HG03159 (cell line): ENCODE measurements around the gene CACNA1E.
"Not testable (repeated sequence)": the region's sequence is repeated elsewhere in the genome, so short reads cannot be mapped to it uniquely, and the experiment has no call there.

Experiments used
- ATAC-seq: cut with Tn5 transposase; IDR thresholded peaks from one replicate; pipeline ENCODE4 v1.9.1; 2021; ENCODE audit warnings: mild to moderate bottlenecking, moderate library complexity; ENCODE audit not compliant: unreplicated experiment

Gene CACNA1E

GRCh38 chr1:181514298-181515290, 31.3 kb downstream of the CACNA1E start:
- ATAC-seq: peak; percentile 82

GRCh38 chr1:181516706-181517105, 33.4 kb downstream of the CACNA1E start:
- no peak for ATAC-seq

GRCh38 chr1:181517181-181517875, 34.0 kb downstream of the CACNA1E start:
- ATAC-seq: no peak

GRCh38 chr1:181518152-181518551, 34.8 kb downstream of the CACNA1E start:
- no peak for ATAC-seq

GRCh38 chr1:181522864-181523263, 39.5 kb downstream of the CACNA1E start:
- no peak for ATAC-seq

GRCh38 chr1:181525104-181525721, 41.9 kb downstream of the CACNA1E start:
- ATAC-seq: no peak

- not testable (repeated sequence) for ATAC-seq
Measured at GRCh38 chr1:181528241-181528640, 44.9 kb downstream of the CACNA1E start.

- no peak for ATAC-seq
Measured at GRCh38 chr1:181531441-181531840, 48.1 kb downstream of the CACNA1E start.

GRCh38 chr1:181531951-181532600, 48.8 kb downstream of the CACNA1E start:
- ATAC-seq: no peak

GRCh38 chr1:181538836-181539235, 55.5 kb downstream of the CACNA1E start:
- ATAC-seq: no peak

GRCh38 chr1:181541458-181541857, 58.1 kb downstream of the CACNA1E start:
- no peak for ATAC-seq

GRCh38 chr1:181541947-181542346, 58.6 kb downstream of the CACNA1E start:
- no peak for ATAC-seq

GRCh38 chr1:181542406-181542805, 59.1 kb downstream of the CACNA1E start:
- ATAC-seq: not testable (repeated sequence)

- no peak for ATAC-seq
Measured at GRCh38 chr1:181545395-181545794, 62.1 kb downstream of the CACNA1E start.

GRCh38 chr1:181548497-181548896, 65.2 kb downstream of the CACNA1E start:
- no peak for ATAC-seq

- no peak for ATAC-seq
Measured at GRCh38 chr1:181551249-181551648, 67.9 kb downstream of the CACNA1E start.

- ATAC-seq: no peak
Measured at GRCh38 chr1:181551754-181552153, 68.4 kb downstream of the CACNA1E start.

GRCh38 chr1:181554465-181554864, 71.1 kb downstream of the CACNA1E start:
- ATAC-seq: no peak

- ATAC-seq: no peak
Measured at GRCh38 chr1:181556631-181557030, 73.3 kb downstream of the CACNA1E start.

- no peak for ATAC-seq
Measured at GRCh38 chr1:181557313-181557712, 74.0 kb downstream of the CACNA1E start.

GRCh38 chr1:181558416-181558815, 75.1 kb downstream of the CACNA1E start:
- ATAC-seq: no peak
